ENCODE results near the gene MGMT. TPM values are rescaled to one million over a fixed set of nuclear protein-coding genes. Genes with fewer than 3 reads are reported as not detected.

Gene MGMT
- total RNA-seq, 1 donor from 2014 or later, result 13.9 TPM

- no peaks in the 10 kb centered on the region for H3K36me3 Mint-ChIP-seq (ENCODE audit: low read depth)
- H3K9me3 Mint-ChIP-seq (ENCODE audit: low read depth), result no peaks in the 10 kb centered on the region
- H3K4me3 Mint-ChIP-seq (ENCODE audit: unreplicated experiment), result no peak overlapping the region
- H3K27ac Mint-ChIP-seq (ENCODE audit: unreplicated experiment), result no peak overlapping the region
- no peaks in the 10 kb centered on the region for H3K27me3 Mint-ChIP-seq (ENCODE audit: low read depth)
- H3K4me1 Mint-ChIP-seq (ENCODE audit: low read depth), result peaks cover 9% of the 10 kb centered on the region
- no peak for TF ChIP-seq CTCF (IDR thresholded peaks at IDR 0.05)
- no peak for DNase-seq (ENCODE audit: low spot score)
Measured at GRCh38 chr10:129710510-129710847, 243.4 kb downstream of the MGMT start.

GRCh38 chr10:129711291-129711690 lies 244.2 kb downstream of the MGMT start:
- H3K4me1 Mint-ChIP-seq (ENCODE audit: low read depth), result peaks cover 9% of the 10 kb centered on the region
- H3K4me3 Mint-ChIP-seq (ENCODE audit: unreplicated experiment), result no peak overlapping the region
- no peaks in the 10 kb centered on the region for H3K27me3 Mint-ChIP-seq (ENCODE audit: low read depth)
- H3K9me3 Mint-ChIP-seq (ENCODE audit: low read depth), result no peaks in the 10 kb centered on the region
- H3K36me3 Mint-ChIP-seq (ENCODE audit: low read depth), result no peaks in the 10 kb centered on the region
- TF ChIP-seq CTCF (IDR thresholded peaks at IDR 0.05), result no peak
- no peak for DNase-seq (ENCODE audit: low spot score)
- no peak overlapping the region for H3K27ac Mint-ChIP-seq (ENCODE audit: unreplicated experiment)

GRCh38 chr10:129712000-129712399 lies 245.0 kb downstream of the MGMT start:
- Mint-ChIP-seq H3K4me3 (ENCODE audit: unreplicated experiment) (no peak overlapping the region), H3K27ac (ENCODE audit: unreplicated experiment) (no peak overlapping the region), H3K36me3 (ENCODE audit: low read depth) (no peaks in the 10 kb centered on the region), H3K4me1 (ENCODE audit: low read depth) (peaks cover 9% of the 10 kb centered on the region), H3K27me3 (ENCODE audit: low read depth) (no peaks in the 10 kb centered on the region), H3K9me3 (ENCODE audit: low read depth) (no peaks in the 10 kb centered on the region)
- TF ChIP-seq CTCF (IDR thresholded peaks at IDR 0.05), result no peak
- DNase-seq (ENCODE audit: low spot score), result no peak

GRCh38 chr10:129713659-129714265 lies 246.7 kb downstream of the MGMT start:
- no peaks in the 10 kb centered on the region for H3K4me1 Mint-ChIP-seq (ENCODE audit: low read depth)
- no peaks in the 10 kb centered on the region for H3K36me3 Mint-ChIP-seq (ENCODE audit: low read depth)
- no peak overlapping the region for H3K27ac Mint-ChIP-seq (ENCODE audit: unreplicated experiment)
- TF ChIP-seq CTCF (IDR thresholded peaks at IDR 0.05), result no peak
- H3K27me3 Mint-ChIP-seq (ENCODE audit: low read depth), result no peaks in the 10 kb centered on the region
- DNase-seq (ENCODE audit: low spot score), result no peak
- no peak overlapping the region for H3K4me3 Mint-ChIP-seq (ENCODE audit: unreplicated experiment)
- H3K9me3 Mint-ChIP-seq (ENCODE audit: low read depth), result no peaks in the 10 kb centered on the region

- H3K9me3 Mint-ChIP-seq (ENCODE audit: low read depth), result peaks cover 2% of the 10 kb centered on the region
- no peak overlapping the region for H3K4me3 Mint-ChIP-seq (ENCODE audit: unreplicated experiment)
- H3K36me3 Mint-ChIP-seq (ENCODE audit: low read depth), result no peaks in the 10 kb centered on the region
- H3K27ac Mint-ChIP-seq (ENCODE audit: unreplicated experiment), result no peak overlapping the region
- no peak for TF ChIP-seq CTCF (IDR thresholded peaks at IDR 0.05)
- DNase-seq (ENCODE audit: low spot score), result no peak
- H3K4me1 Mint-ChIP-seq (ENCODE audit: low read depth), result no peaks in the 10 kb centered on the region
- H3K27me3 Mint-ChIP-seq (ENCODE audit: low read depth), result no peaks in the 10 kb centered on the region
Measured at GRCh38 chr10:129715805-129716204, 248.8 kb downstream of the MGMT start.

Measured in chondrocyte (in vitro differentiated cells).